Thyroid gland (tissue), 4 donors: Measurements from ENCODE around the gene RNF26. TPM values are rescaled to one million over a fixed set of nuclear protein-coding genes. Genes with fewer than 3 reads are reported as not detected.

ENCODE experiments used
- DNase-seq, 2 donors: peaks; one replicate each; pipeline ENCODE4 v3.0.0-alpha.2; 2019
- H3K27ac ChIP-seq, 3 donors: fragments of 200-600 bp; sonication (generic); 1 replicate in 2 of 3; 2 replicates in 1 of 3; pipeline ENCODE4 v1.5.1; 2016 to 2019; ENCODE audit warnings: mild to moderate bottlenecking in 1 of 3, moderate library complexity in 1 of 3
- H3K27me3 ChIP-seq: fragments of 200-600 bp; sonication (generic); one replicate; pipeline ENCODE4 v1.5.1; 2019
- H3K36me3 ChIP-seq, 2 donors: fragments of 200-600 bp; sonication (generic); one replicate each; pipeline ENCODE4 v1.5.1; 2016 to 2019
- H3K4me1 ChIP-seq, 2 donors: fragments of 200-600 bp; sonication (generic); one replicate each; pipeline ENCODE4 v1.5.1; 2017 to 2019
- H3K4me3 ChIP-seq, 3 donors: fragments of 200-600 bp; sonication (generic); replicated peaks in 1 of 3; 1 replicate in 2 of 3; 2 replicates in 1 of 3; pipeline ENCODE4 v1.5.1; 2016; ENCODE audit warnings: mild to moderate bottlenecking in 1 of 3
- H3K9me3 ChIP-seq: fragments of 200-600 bp; sonication (generic); one replicate; pipeline ENCODE4 v1.5.1; 2017
- CTCF ChIP-seq, 6 experiments: fragments of 200-600 bp in 3 of 6; fragments of 450-650 bp in 3 of 6; sonication (generic) in 3 of 6; IDR thresholded peaks; one replicate each; pipeline ENCODE4 v1.5.1; 2016 to 2019; ENCODE audit warnings: antibody characterized with exemption in 6 of 6, mild to moderate bottlenecking in 2 of 6, inconsistent platforms in 1 of 6, moderate library complexity in 1 of 6
- POLR2A ChIP-seq, 2 donors: fragments of 450-650 bp; IDR thresholded peaks; one replicate each; pipeline ENCODE4 v1.6.1; 2017; ENCODE audit warnings: antibody characterized with exemption in 2 of 2, mild to moderate bottlenecking in 2 of 2, moderate library complexity in 1 of 2
- WGBS, 2 donors: methylation state at CpG; one replicate each; pipeline ENCODE4 v1.1.5; 2017; 5-methylcytosine and 5-hydroxymethylcytosine counted together
- intact Hi-C: fragments of 100-400 bp; cut with DNase I; formaldehyde crosslinking; loops from one replicate; pipeline ENCODE4 v1.15.1; 2023
- total RNA-seq, 4 donors: library from RNA; depleted of rRNA; stranded (reverse); fragments of >200 nt; gene quantifications; one replicate each; pipeline ENCODE4 v1.2.3, GENCODE V29; 2016

RNF26 gene
- total RNA-seq, 4 donors from 2014 or later = 10.1 to 18.9 (median 14.1) TPM

- 94 to 97% methylated on average over 5 of the region's 5 CpGs for WGBS, 2 donors
- TF ChIP-seq POLR2A (IDR thresholded peaks at IDR 0.05) (no peak), CTCF (IDR thresholded peaks at IDR 0.05) (no peak)
- no peak for DNase-seq
- intact Hi-C loops = no loop called here
- Histone ChIP-seq H3K9me3 (no peaks in the 10 kb centered on the region), H3K4me1 (no peaks in the 10 kb centered on the region), H3K27ac (no peak overlapping the region), H3K27me3 (no peaks in the 10 kb centered on the region), H3K36me3 (peaks cover 18 to 31% of the 10 kb centered on the region in 2 donors), H3K4me3 (no peak overlapping the region)
Measured at GRCh38 chr11:119303227-119303718, 31.1 kb upstream of the RNF26 start.

- TF ChIP-seq POLR2A (IDR thresholded peaks at IDR 0.05) (no peak), CTCF (IDR thresholded peaks at IDR 0.05) (no peak)
- H3K9me3 ChIP-seq = no peaks in the 10 kb centered on the region
- no peak for DNase-seq
- intact Hi-C loops = no loop called here
- no peak overlapping the region for H3K4me3 ChIP-seq
- 80 to 96% methylated on average over 4 to 7 of the region's 7 CpGs for WGBS, 2 donors
- no peaks in the 10 kb centered on the region for H3K27me3 ChIP-seq
- H3K4me1 ChIP-seq = no peaks in the 10 kb centered on the region
- peak overlapping the region in 1 of 3 donors; percentile 45 for H3K27ac ChIP-seq
- H3K36me3 ChIP-seq = peaks cover 9 to 13% of the 10 kb centered on the region in 2 donors
Measured at GRCh38 chr11:119305556-119306372, 28.6 kb upstream of the RNF26 start.

- Histone ChIP-seq H3K27ac (peak overlapping the region in 1 of 3 donors; percentile 45), H3K4me1 (no peaks in the 10 kb centered on the region), H3K36me3 (peaks cover 8 to 9% of the 10 kb centered on the region in 2 donors), H3K27me3 (no peaks in the 10 kb centered on the region), H3K9me3 (no peaks in the 10 kb centered on the region), H3K4me3 (no peak overlapping the region)
- intact Hi-C loops = no loop called here
- no peak for DNase-seq
- TF ChIP-seq CTCF (IDR thresholded peaks at IDR 0.05) = no peak
- no peak for TF ChIP-seq POLR2A (IDR thresholded peaks at IDR 0.05)
- 72 to 78% methylated on average over 4 of the region's 5 CpGs for WGBS, 2 donors
Measured at GRCh38 chr11:119306373-119306890, 27.9 kb upstream of the RNF26 start.

GRCh38 chr11:119307219-119307618 is 27.1 kb upstream of the RNF26 start:
- WGBS, 2 donors = 54 to 86% methylated on average over 1 of the region's 1 CpG
- H3K9me3 ChIP-seq = no peaks in the 10 kb centered on the region
- H3K4me3 ChIP-seq = no peak overlapping the region
- TF ChIP-seq CTCF (IDR thresholded peaks at IDR 0.05) = no peak
- H3K27me3 ChIP-seq = no peaks in the 10 kb centered on the region
- peak overlapping the region in 1 of 3 donors; percentile 17 for H3K27ac ChIP-seq
- no peak for DNase-seq
- H3K36me3 ChIP-seq = peaks cover 6% of the 10 kb centered on the region in 2 donors
- intact Hi-C loops = no loop called here
- H3K4me1 ChIP-seq = no peaks in the 10 kb centered on the region

GRCh38 chr11:119307974-119308373 is 26.4 kb upstream of the RNF26 start:
- Histone ChIP-seq H3K27ac (no peak overlapping the region), H3K4me1 (no peaks in the 10 kb centered on the region), H3K36me3 (peaks cover 0 to 6% of the 10 kb centered on the region in 2 donors), H3K4me3 (no peak overlapping the region), H3K9me3 (no peaks in the 10 kb centered on the region), H3K27me3 (no peaks in the 10 kb centered on the region)
- intact Hi-C loops = no loop called here
- DNase-seq = no peak
- WGBS, 2 donors = 83 to 85% methylated on average over 5 of the region's 5 CpGs
- TF ChIP-seq CTCF (IDR thresholded peaks at IDR 0.05) = no peak
- TF ChIP-seq POLR2A (IDR thresholded peaks at IDR 0.05) = no peak
